GM12873 (cell line): Measurements from ENCODE around the gene JAG1.

ENCODE experiments used
- CTCF ChIP-seq: IDR thresholded peaks from 2 replicates; pipeline ENCODE4 v1.5.1; 2012; ENCODE audit warnings: low read depth, mild to moderate bottlenecking, moderate library complexity, low read length, control low read depth; ENCODE audit not compliant: insufficient read depth; ENCODE audit errors: missing control alignments

Gene JAG1

GRCh38 chr20:10603971-10604864, 69.6 kb downstream of the JAG1 start:
- TF ChIP-seq CTCF, result no peak

DNA sequence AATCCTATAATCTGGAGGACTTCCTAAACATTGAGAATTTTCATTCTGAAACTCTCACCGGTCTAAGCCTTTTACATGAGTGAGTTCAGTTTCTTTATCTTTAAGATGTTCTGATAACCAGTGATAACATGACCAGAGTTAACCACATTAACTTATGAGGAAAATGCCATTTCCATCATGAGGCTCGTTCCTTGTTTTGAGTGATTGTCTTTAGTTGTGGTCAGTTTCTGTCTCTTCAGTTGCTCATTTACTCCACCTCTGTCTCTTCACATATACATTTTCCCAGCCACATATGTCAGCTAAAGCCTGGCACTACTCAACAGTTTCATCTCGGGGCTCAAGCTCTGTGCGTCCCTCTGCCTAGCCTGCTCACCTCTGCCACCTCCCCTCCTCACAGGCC, 70.4 kb downstream of the JAG1 start:
- TF ChIP-seq CTCF, result no peak

DNA sequence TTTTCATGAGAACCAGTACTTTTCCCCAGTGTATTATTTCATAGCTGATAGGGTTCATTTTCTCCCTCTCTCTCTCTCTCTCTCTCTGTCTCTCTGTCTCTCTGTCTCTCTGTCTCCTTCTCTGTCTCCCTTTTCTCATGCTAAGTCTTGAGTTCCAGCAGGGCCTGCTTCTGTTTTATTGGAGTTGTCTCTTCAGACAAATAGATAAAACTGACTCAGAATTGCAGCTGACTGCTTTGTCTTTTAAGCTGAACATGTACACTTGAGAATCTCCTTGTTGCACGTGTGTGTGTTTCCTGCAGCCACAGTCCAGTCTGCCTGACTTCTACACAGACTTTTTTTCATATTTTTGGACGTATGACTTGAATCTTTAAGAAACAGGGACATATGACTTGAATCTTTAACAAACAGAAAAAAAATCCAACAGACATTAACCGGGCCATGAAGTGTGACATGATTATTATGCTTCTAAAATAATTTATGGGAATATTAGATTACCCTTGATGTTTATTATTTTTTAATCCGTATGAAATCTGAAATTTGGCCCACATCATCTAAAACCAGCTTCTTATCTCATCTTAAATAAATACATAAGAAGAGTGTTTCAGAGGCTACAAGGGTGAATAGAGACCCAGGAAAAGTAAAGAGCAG, 71.5 kb downstream of the JAG1 start:
- no peak for TF ChIP-seq CTCF

DNA sequence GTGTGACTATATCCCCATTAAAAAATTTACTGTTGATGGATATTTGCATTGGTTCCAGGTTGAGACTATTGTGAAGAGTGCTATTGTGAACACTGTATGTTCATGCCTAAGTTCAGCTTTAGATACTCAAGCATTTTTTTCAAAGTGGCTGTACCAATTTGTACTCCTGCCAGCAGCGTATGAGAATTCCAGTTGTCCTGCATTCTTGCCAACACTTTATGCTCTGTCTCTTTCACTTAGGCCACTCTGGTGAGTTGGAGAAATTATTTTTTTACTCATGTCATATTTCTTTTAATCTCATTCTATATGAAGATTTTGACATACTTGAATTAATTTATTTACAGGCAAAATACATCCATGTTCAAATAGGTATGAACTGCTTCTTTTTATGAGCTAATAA, 76.2 kb downstream of the JAG1 start:
- TF ChIP-seq CTCF, result no peak

DNA sequence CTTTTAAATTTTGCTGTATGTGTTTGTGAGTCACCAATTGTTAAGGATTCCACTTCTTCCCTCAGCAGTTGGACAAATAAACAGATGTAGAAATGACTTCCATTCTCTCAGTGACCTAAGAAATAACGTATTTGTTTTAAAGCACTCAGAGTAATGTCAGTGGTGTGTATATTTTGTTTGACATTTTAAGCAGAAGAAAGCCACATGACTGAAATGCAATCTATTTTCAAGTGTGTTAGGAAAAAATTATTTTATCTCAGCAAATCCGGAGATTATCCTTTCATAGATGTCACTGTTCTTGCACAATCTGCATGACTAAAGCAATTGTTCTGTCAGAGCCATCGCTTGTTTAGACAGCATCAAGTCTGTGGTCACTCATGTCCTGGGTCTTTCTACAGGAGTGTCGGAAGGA, 77.1 kb downstream of the JAG1 start:
- TF ChIP-seq CTCF, result no peak

- no peak for TF ChIP-seq CTCF
Measured at GRCh38 chr20:10595985-10596384, 77.8 kb downstream of the JAG1 start.

DNA sequence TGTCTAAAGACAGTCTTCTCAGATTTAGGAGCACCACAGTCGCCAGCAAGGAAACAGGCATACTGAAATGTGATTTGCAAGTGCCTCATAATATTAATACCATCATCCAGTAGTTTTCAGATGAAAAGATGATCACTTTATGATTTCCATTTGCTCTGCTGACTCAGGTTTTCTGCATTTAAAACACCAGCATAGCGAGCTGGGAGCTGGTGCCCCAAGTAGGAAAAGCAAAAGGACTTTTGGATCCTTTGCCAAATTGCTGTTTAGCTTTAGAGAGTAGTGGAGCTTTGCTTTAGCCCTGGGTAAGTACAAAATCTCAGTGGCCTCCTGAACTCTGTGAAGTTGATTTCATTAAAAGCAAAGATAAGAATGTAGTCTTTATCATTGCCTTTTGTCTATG, 78.5 kb downstream of the JAG1 start:
- TF ChIP-seq CTCF, result no peak
